Measurements from ENCODE around the gene NCF4.

GRCh38 chr22:36839356-36840073 lies 21.3 kb upstream of the NCF4 start:
- no peak for TF ChIP-seq CTCF (IDR thresholded peaks at IDR 0.05)
- no peak for TF ChIP-seq REST (IDR thresholded peaks at IDR 0.05; ENCODE audit: insufficient read depth in 1 of 2, low read depth in 2 of 2, low read length in 1 of 2)

All from Panc1 (cell line).